Activated CD8-positive, alpha-beta memory T cell treated with anti-CD3 and anti-CD28 coated beads for 48 hours (primary cell): ENCODE results near the gene COL18A1.

Experiments used
- DNase-seq, 3 experiments: peaks; one replicate each; pipeline ENCODE4 v3.0.0-alpha.2; 2020; ENCODE audit warnings: low read depth in 2 of 3, low spot score in 2 of 3

COL18A1 gene

DNA sequence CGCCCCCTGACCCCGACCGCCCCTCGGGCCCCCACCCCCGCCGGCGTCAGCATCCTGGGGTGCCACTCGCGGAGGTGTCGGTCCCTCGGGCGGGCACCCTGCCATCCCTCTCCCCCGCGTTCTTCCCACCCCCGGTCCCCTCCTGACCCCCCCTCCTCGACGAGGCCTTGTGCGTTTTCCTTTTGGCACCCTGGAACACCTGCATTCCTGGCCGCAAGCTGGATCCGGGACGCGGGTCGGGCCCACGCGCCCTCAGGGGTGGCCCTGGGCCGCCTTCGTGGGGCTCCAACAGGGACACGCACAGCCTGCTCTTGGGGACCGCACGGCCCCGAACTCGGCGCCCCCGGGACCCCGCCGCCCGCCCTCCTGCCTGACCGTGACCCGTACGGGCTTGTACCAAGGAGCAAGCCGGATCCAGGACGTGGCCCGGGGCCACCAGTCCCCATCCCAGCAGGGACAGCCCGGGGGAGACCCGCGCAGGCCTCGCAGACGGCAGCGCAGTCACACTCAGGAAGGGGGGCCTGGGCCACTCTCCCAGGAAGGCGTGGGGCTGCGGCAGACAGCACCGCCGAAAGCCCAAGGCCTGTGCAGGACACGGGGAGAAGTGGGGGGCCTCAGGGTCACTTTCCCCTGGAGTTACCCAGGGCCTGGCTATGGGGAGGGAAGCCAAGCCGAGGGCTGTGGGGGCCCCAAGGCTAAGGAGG is 137.9 kb downstream of the COL18A1 start:
- no peak for DNase-seq

GRCh38 chr21:45543371-45543709 is 138.4 kb downstream of the COL18A1 start:
- no peak for DNase-seq

- no peak for DNase-seq
These were observed 138.9 kb downstream of the COL18A1 start for GRCh38 chr21:45543710-45544448.

- no peak for DNase-seq
These were observed 139.7 kb downstream of the COL18A1 start for GRCh38 chr21:45544449-45545235.

- DNase-seq = no peak
These were observed 140.2 kb downstream of the COL18A1 start for GRCh38 chr21:45545236-45545570.

GRCh38 chr21:45545691-45546531 is 140.9 kb downstream of the COL18A1 start:
- no peak for DNase-seq

GRCh38 chr21:45546636-45547544 is 141.9 kb downstream of the COL18A1 start:
- DNase-seq = no peak

- DNase-seq = no peak
These were observed 142.6 kb downstream of the COL18A1 start for GRCh38 chr21:45547545-45547900.

- no peak for DNase-seq
These were observed 143.9 kb downstream of the COL18A1 start for GRCh38 chr21:45548711-45549491.

GRCh38 chr21:45549626-45550463 is 144.9 kb downstream of the COL18A1 start:
- DNase-seq = no peak

DNA sequence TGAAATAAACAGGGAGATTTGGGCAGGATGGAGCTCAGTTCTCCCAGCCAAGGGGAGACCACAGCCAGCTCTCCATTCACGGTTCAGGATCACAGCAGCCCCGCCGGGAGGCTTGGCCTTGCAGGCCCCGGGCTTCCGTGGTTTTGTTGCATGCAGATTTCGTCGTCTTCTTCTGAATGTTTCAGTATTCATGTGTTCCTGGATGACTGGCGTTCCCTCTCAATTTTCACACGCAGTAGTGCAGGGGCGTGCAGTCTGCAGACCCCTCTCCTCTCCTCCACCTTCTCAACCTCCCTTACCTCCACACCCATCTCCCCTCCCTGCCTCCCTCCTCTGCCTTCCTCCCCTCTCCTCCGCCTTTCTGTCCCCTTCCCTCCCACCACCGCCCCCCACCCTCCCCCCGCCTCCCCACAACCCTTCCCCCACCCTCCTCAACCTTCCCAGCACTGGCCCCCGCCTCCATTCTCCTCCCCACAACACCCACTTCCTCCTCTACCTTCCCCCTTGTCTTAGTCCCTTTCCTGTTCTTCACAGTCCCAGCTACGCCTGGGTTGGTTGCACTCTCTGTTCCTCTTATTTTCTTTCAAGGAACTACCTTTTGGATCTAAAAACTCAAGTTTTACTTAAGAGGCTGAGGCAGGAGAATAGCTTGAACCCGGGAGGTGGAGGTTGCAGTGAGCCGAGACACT is 145.7 kb downstream of the COL18A1 start:
- DNase-seq = peak in 1 of 3 experiments; percentile 55

GRCh38 chr21:45551316-45551715 is 146.4 kb downstream of the COL18A1 start:
- no peak for DNase-seq

DNA sequence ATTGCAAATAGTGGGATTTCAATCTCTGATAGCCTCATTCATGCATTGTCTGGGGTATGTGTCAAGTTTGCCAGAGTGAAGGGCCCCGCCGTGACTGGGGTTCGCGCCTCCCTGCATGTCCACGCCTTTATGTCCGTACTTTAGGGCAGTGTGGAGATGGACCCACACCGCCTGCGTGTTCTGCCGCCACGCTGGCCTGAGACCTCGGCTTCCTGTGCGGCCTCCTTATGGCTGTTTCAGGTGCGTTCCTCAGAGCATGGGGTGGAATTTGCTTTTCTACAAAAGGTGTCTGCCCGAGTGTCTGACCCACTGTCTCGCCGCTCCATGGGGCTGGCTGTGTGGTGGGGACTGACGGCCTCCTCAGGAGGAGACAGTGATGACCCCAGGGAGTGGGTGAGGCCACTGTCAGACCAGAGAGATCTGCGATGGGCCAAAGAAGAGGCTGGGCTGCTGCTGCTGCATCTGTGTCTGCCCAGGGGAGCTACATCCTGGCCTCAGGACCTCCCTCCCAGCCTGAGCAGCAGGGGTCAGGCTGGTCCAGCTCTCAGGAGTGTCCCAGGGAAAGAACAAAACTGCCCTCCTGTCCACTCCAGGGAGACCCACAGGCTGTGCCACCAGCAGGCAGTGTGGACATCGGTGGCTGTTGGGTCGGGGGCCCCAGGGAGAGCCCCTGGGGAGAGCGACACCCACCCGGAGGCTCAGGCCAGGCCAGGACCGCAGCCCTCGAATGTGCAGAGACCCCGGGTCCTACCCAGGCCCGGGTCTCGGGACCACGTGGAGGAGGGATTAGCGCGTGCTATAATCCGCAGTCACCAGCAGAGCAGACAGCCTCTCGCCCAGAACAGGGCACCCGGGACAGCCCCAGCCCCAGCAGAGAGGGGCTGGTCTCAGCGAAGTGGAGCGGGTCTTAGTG is 147.1 kb downstream of the COL18A1 start:
- no peak for DNase-seq

DNA sequence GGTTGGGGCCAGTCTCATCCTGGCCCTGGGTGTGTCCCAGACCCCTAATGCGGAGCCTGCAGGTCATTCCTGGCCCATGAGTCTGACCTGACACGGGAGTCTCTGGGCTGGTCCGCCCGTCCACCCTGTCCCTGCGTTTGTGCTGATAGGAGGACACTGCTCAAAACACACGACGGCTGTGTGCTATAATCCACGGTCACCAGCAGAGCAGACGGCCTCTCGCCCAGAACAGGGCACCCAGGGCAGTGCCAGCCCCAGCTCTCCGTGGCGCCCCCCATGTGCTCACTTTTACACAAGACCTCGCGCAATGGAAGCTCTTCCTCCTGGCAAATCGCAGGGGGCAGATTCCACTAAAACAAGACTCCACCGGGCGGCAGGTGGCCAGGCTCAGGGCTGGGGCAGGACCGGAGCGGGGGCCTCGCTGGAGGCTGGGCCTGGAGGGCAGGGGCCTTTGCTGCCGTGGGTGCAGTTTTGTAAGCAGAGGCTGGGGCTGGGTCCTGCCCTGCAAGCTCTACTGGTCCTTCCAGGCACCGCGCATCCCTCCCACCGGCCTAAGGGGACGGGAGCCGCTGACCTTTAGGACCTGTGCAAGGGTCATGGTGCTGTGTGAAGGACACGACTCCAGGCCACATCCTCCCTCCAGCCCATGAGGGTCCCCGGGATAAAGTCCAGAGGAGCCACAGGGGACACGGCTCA is 147.9 kb downstream of the COL18A1 start:
- DNase-seq = no peak

DNA sequence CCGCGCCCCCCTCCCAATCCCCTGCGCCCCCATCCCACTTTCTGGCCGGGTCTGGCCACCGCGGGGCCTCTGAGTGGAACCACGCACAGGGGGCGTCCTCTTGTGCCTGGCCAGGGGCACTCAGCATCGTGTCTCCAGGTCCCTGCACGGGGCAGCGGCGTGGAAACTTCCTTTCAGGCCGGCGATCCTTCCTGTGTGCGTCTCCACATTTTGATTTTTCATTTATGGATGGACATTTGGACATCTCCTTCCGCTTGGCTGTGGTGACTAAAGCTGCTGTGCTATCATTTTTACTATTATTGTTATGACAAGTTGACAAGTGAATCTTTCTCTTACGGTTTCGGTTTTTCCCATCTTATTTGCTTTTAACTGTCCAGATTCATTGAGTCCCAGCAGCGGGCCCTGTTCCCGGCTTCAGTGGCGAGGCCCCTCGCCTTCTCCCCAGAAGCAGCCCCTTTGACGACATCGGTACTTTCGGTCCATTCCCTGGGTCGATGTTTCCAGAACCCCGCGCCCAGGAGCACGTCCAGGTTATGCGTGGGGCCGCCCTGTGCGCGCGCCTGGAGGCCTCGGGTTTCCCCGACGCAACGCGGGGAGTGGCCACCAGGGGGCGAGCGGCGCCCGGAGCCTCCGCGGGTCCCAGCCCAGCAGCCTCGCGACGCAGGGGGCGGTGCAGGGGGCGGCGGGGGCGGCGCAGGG is 149.7 kb downstream of the COL18A1 start:
- DNase-seq = peak; percentile 67 to 96 (median 89)

DNA sequence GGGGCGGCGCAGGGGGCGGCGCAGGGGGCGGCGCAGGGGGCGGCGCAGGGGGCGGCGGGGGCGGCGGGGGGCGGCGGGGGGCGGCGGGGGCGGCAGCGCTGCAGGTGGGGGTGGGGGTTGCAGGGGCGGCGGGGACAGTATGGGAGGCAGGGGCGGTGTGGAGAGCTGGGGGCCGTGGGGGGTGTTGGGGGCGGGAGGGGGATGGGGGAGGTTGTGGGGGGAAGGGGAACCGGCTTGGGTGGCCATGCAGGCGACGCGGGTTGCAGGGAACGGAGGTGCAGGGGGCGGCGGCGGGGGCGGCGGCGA is 150.2 kb downstream of the COL18A1 start:
- no peak for DNase-seq
